ENCODE data around the gene CSRP1. TPM values are rescaled to one million over a fixed set of nuclear protein-coding genes. Genes with fewer than 3 reads are reported as not detected.

The CSRP1 gene
- total RNA-seq, 2 experiments from 2014 or later, result 46.4 to 89.8 TPM

DNA sequence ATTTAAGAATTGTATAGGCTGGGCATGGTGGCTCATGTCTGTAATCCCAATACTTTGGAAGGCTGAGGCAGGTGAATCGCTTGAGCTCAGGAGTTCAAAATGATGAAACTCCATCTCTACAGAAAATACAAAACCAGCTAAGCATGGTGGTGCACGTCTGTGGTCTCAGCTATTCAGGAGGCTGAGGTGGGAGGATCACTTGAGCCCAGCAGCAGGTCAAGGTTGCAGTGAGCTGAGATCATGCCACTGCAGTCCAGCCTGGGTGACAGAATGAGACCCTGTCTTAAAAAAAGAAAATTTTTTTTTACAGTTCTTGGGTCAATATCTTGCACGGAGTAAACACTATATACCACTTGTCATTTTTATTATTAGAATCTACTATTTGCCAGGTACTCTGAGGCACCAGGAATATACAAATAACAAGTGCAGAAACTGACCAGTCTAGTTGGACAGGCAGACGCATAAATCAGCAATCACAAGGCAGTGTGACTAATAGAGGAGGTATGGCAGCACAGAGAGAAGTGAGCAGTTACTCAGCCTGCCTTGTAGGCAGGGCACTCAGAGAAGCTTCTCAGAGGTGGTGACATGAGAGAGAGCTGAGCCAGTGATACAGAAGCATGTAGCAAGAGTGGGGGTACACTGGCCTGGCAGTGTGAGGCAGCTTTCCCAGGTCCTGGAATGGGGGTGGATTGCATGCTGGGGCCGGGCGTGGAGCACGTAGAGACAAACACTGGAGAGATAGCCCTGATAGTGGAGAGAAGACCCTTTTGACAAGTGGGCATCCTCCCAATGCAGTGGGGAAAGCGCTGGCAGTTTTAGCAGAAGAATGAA, 45.9 kb downstream of the CSRP1 start:
- ChIA-PET POLR2A (no interaction called here), CTCF (ENCODE audit: unreplicated experiment) (no interaction called here)
- Histone ChIP-seq H4K20me1 (ENCODE audit: insufficient read depth, low read length) (no peaks in the 10 kb centered on the region), H3K9me2 (ENCODE audit: insufficient read depth, low read length) (no peaks in the 10 kb centered on the region), H2AFZ (ENCODE audit: low read length) (no peak overlapping the region), H3K9me3 (ENCODE audit: low read length) (no peaks in the 10 kb centered on the region), H3K36me3 (ENCODE audit: insufficient read depth, low read length) (no peaks in the 10 kb centered on the region), H3K4me1 (ENCODE audit: insufficient read depth, low read length, poor library complexity, severe bottlenecking) (peaks cover 16% of the 10 kb centered on the region), H3K4me3 (ENCODE audit: low read depth, low read length, poor library complexity, severe bottlenecking) (no peak overlapping the region), H3K27ac (ENCODE audit: low read depth, low read length, poor library complexity, severe bottlenecking) (no peak overlapping the region), H3K4me2 (ENCODE audit: low read length) (no peak overlapping the region), H3K79me2 (ENCODE audit: insufficient read depth, low read depth, low read length) (no peaks in the 10 kb centered on the region)
- no TSS peak for BruUV-seq (replicated peaks)
- intact Hi-C loops (cut with micrococcal nuclease; ENCODE audit: unreplicated experiment), result no loop called here
- DNase-seq (ENCODE audit: low spot score), result no peak
- no peak for TF ChIP-seq CTCF (conservative IDR thresholded peaks at IDR 0.05; ENCODE audit: low read length)
- no peak for TF ChIP-seq EZH2phosphoT487 (IDR thresholded peaks at IDR 0.05; ENCODE audit: borderline replicate concordance, low read depth, low read length)

DNA sequence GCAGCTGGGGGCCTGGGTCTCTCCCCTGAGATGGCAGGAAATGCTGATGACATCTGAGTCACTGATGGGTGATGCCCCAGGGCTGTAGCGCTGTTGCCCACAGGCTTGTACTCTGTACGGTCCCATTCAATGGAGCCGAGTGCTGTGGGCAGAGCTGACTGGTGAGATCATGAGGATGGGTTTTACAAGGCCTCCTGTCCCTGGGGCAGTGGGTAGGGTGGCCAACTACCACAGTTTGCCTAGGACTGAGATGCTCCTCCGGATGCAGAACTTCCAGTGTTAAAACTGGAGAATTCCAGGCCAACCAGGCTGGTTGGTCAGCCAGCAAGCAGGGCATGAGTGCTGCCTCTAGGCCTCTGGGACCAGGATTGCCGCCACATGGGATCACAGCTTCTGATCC, 47.1 kb downstream of the CSRP1 start:
- H3K4me3 ChIP-seq (ENCODE audit: low read depth, low read length, poor library complexity, severe bottlenecking), result no peak overlapping the region
- DNase-seq (ENCODE audit: low spot score), result no peak
- TF ChIP-seq EZH2phosphoT487 (IDR thresholded peaks at IDR 0.05; ENCODE audit: borderline replicate concordance, low read depth, low read length), result no peak
- no peak for TF ChIP-seq CTCF (conservative IDR thresholded peaks at IDR 0.05; ENCODE audit: low read length)
- no peaks in the 10 kb centered on the region for H3K79me2 ChIP-seq (ENCODE audit: insufficient read depth, low read depth, low read length)
- H3K4me1 ChIP-seq (ENCODE audit: insufficient read depth, low read length, poor library complexity, severe bottlenecking), result peaks cover 20% of the 10 kb centered on the region
- no TSS peak for BruUV-seq (replicated peaks)
- H3K4me2 ChIP-seq (ENCODE audit: low read length), result no peak overlapping the region
- no peak overlapping the region for H2AFZ ChIP-seq (ENCODE audit: low read length)
- no peaks in the 10 kb centered on the region for H3K9me2 ChIP-seq (ENCODE audit: insufficient read depth, low read length)
- H3K27ac ChIP-seq (ENCODE audit: low read depth, low read length, poor library complexity, severe bottlenecking), result no peak overlapping the region
- CTCF ChIA-PET (ENCODE audit: unreplicated experiment), result interaction anchor here (0.5 kb wide), 1 partner anchor 12 kb away, joined by 13 read pairs; no protein-coding TSS in a partner anchor
- intact Hi-C loops (cut with micrococcal nuclease; ENCODE audit: unreplicated experiment), result no loop called here
- H4K20me1 ChIP-seq (ENCODE audit: insufficient read depth, low read length), result no peaks in the 10 kb centered on the region
- H3K36me3 ChIP-seq (ENCODE audit: insufficient read depth, low read length), result no peaks in the 10 kb centered on the region
- POLR2A ChIA-PET, result no interaction called here
- no peaks in the 10 kb centered on the region for H3K9me3 ChIP-seq (ENCODE audit: low read length)

DNA sequence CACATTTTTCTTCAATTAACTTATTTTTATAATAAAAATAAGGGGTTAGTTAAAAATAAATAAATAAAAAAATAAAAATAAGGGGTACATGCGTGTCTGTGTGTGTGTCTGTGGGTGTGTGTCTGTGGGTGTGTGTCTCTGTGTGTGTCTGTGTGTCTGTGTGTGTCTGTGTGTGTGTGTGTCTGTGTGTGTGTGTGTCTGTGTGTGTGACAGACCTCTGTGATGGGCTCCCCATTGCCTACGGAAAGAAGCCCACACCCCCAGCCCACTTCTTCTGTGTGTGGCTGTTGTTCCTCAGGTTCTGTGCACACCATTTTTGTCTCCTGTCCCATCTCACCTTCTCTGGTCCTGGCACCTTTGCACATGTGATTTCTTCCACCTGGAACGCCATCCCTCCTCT, 47.9 kb downstream of the CSRP1 start:
- Histone ChIP-seq H3K36me3 (ENCODE audit: insufficient read depth, low read length) (no peaks in the 10 kb centered on the region), H3K4me3 (ENCODE audit: low read depth, low read length, poor library complexity, severe bottlenecking) (no peak overlapping the region), H3K27ac (ENCODE audit: low read depth, low read length, poor library complexity, severe bottlenecking) (no peak overlapping the region), H3K79me2 (ENCODE audit: insufficient read depth, low read depth, low read length) (no peaks in the 10 kb centered on the region), H3K9me3 (ENCODE audit: low read length) (no peaks in the 10 kb centered on the region), H3K4me1 (ENCODE audit: insufficient read depth, low read length, poor library complexity, severe bottlenecking) (peaks cover 21% of the 10 kb centered on the region), H2AFZ (ENCODE audit: low read length) (no peak overlapping the region), H3K4me2 (ENCODE audit: low read length) (no peak overlapping the region), H4K20me1 (ENCODE audit: insufficient read depth, low read length) (no peaks in the 10 kb centered on the region), H3K9me2 (ENCODE audit: insufficient read depth, low read length) (no peaks in the 10 kb centered on the region)
- POLR2A ChIA-PET, result interaction anchor here (0.6 kb wide), 1 partner anchor 8 kb away, joined by 4 read pairs; no protein-coding TSS in a partner anchor
- no peak for DNase-seq (ENCODE audit: low spot score)
- BruUV-seq (replicated peaks), result no TSS peak
- no peak for TF ChIP-seq CTCF (conservative IDR thresholded peaks at IDR 0.05; ENCODE audit: low read length)
- TF ChIP-seq EZH2phosphoT487 (IDR thresholded peaks at IDR 0.05; ENCODE audit: borderline replicate concordance, low read depth, low read length), result no peak
- CTCF ChIA-PET (ENCODE audit: unreplicated experiment), result interaction anchor here (0.6 kb wide), 1 partner anchor 230 kb away, joined by 3 read pairs; no protein-coding TSS in a partner anchor
- intact Hi-C loops (cut with micrococcal nuclease; ENCODE audit: unreplicated experiment), result no loop called here
